Skeletal muscle satellite cell (primary cell): Measurements from ENCODE around the gene GOLGA8T. TPM values are rescaled to one million over a fixed set of nuclear protein-coding genes. Genes with fewer than 3 reads are reported as not detected.
"Not testable (repeated sequence)": the region's sequence is repeated elsewhere in the genome, so short reads cannot be mapped to it uniquely, and the experiment has no call there.

Source experiments
- H3K27me3 ChIP-seq: 2 replicates; pipeline ENCODE4 v1.7.0; 2013; ENCODE audit warnings: low read length; ENCODE audit not compliant: control insufficient read depth, insufficient read depth
- H3K36me3 ChIP-seq: 2 replicates; pipeline ENCODE4 v1.7.0; 2013; ENCODE audit warnings: mild to moderate bottlenecking, control low read depth, low read length; ENCODE audit not compliant: insufficient read depth
- H3K4me1 ChIP-seq: 2 replicates; pipeline ENCODE4 v1.7.0; 2013; ENCODE audit warnings: low read length; ENCODE audit not compliant: control insufficient read depth, insufficient read depth
- H3K4me2 ChIP-seq: 2 replicates; pipeline ENCODE4 v1.7.0; 2013; ENCODE audit warnings: mild to moderate bottlenecking, low read length
- H3K4me3 ChIP-seq: 2 replicates; pipeline ENCODE4 v1.7.0; 2013; ENCODE audit warnings: low read length
- H3K9ac ChIP-seq: 2 replicates; pipeline ENCODE4 v1.7.0; 2013; ENCODE audit warnings: mild to moderate bottlenecking, low read depth, low read length, moderate library complexity
- H3K9me3 ChIP-seq: replicated peaks from 2 replicates; pipeline ENCODE4 v1.7.0; 2013; ENCODE audit warnings: mild to moderate bottlenecking, control low read depth, low read length
- small RNA-seq: library from RNA; depleted of rRNA; stranded (forward); fragments of <200 nt; gene quantifications from one replicate; pipeline ENCODE3, GENCODE V24; 2012

GOLGA8T gene

DNA sequence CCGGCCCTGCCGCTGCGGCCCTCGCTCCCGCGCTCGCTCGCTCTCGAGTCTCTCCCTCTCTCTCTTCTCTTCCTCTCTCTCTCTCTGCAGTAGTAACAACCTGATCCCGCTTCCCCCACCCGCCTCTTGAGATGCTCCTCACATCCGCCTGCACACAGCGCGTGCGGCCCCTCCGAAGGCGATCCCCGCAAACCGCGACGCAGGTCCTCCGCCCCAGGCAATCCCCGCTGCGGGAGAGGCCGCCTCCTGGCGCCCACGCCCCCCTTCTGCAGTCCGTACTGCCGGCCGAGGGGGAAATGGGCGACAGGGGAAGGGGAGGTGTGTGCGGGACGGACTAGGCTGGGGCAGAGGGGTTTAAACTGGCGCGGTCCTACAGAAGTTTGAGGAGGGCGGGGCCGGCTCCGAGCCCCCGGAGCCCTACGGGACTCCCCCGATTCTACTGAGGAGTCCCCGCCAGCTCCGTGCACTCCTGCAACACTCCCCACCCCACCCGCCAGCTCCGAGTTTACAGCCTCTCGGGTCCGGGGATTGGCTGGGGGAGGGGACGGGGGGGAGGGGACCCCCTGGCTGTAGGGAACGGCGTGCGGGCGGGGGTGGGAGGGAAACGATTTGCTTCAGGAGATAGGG, 57.4 kb downstream of the GOLGA8T start:
- H3K9ac ChIP-seq, H3K27me3 ChIP-seq, H3K4me3 ChIP-seq, H3K9me3 ChIP-seq, H3K4me2 ChIP-seq, H3K36me3 ChIP-seq, H3K4me1 ChIP-seq: not testable (repeated sequence)

DNA sequence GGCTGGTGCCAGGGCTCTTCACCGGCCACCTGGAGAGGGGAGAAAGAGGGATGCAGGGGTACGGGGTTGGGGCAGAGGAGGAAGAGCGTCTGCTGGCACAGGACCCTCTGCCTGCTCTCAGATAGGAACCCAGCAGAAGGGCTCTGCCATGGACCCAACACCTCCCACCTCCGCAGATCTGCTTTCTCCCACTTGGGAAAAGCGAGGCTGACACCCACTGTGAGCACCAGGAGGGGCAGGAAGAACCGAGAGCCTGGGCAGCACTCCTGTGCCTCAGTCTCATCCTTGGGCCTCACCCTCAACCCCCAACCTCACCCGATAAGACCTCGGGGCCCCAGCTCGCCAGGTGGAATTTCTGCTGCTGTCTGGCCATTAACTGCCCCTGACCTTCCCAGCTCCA, 58.0 kb downstream of the GOLGA8T start:
- not testable (repeated sequence) for H3K9ac ChIP-seq, H3K4me1 ChIP-seq, H3K36me3 ChIP-seq, H3K9me3 ChIP-seq, H3K27me3 ChIP-seq, H3K4me3 ChIP-seq, H3K4me2 ChIP-seq

Small RNA genes within 50 kb of the gene (small RNA-seq; reads per million reads assigned to genes)
- gene AC120045.2 (not detected), gene RF00096 (not detected), gene RN7SL469P (not detected), gene RN7SL673P (not detected)
